GM12874 (cell line): Measurements from ENCODE around the gene IL9R.

Source experiments
- TF ChIP-seq, protein P1 (sequence below): IDR thresholded peaks from 2 replicates; pipeline ENCODE4 v1.5.1; 2011; ENCODE audit warnings: low read depth, mild to moderate bottlenecking, control low read depth, low read length, moderate library complexity; ENCODE audit not compliant: insufficient read depth

Gene IL9R

GRCh38 chrX:155983326-155983725, 14.2 kb upstream of the IL9R start:
- TF ChIP-seq, protein P1, sequence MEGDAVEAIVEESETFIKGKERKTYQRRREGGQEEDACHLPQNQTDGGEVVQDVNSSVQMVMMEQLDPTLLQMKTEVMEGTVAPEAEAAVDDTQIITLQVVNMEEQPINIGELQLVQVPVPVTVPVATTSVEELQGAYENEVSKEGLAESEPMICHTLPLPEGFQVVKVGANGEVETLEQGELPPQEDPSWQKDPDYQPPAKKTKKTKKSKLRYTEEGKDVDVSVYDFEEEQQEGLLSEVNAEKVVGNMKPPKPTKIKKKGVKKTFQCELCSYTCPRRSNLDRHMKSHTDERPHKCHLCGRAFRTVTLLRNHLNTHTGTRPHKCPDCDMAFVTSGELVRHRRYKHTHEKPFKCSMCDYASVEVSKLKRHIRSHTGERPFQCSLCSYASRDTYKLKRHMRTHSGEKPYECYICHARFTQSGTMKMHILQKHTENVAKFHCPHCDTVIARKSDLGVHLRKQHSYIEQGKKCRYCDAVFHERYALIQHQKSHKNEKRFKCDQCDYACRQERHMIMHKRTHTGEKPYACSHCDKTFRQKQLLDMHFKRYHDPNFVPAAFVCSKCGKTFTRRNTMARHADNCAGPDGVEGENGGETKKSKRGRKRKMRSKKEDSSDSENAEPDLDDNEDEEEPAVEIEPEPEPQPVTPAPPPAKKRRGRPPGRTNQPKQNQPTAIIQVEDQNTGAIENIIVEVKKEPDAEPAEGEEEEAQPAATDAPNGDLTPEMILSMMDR: no peak

GRCh38 chrX:155985208-155985607, 12.3 kb upstream of the IL9R start:
- TF ChIP-seq, protein P1: no peak

DNA sequence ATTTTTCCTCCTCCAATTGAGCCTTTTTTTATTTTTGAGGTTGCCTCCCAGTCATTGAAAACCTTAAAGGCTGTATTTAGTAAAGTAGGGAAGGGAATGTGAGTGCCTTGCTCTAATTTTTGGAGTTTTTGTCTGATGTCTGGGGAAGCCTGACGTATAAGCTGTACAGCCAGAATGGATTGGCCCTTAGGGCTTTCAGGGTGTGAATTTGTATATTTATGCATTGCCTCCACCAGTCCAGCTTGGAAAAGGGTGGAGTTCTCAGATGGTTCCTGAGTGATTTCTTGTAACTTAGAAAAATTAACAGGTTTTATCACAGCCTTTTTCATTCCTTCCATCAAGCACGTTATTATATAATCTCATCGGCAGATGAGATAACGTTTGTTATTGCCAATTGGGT, 8.6 kb upstream of the IL9R start:
- TF ChIP-seq, protein P1: no peak

DNA sequence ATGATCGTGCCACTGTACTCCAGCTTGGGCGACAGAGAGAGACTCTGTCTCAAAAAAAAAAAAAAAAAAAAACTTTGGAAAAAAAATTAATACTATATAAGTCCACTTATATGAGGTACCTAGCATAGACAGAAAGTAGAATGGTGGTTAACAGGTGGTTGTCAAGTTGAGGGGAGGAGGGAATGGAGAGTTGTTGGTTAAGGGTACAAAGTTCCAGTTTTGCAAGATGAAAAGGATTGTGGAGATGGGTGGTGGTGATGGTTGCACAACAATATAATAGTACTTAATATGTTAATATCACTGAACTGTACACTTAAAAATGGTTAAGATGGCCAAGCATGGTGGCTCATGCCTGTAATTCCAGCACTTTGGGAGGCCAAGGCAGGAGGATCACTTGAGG, 4.1 kb upstream of the IL9R start:
- TF ChIP-seq, protein P1: no peak

DNA sequence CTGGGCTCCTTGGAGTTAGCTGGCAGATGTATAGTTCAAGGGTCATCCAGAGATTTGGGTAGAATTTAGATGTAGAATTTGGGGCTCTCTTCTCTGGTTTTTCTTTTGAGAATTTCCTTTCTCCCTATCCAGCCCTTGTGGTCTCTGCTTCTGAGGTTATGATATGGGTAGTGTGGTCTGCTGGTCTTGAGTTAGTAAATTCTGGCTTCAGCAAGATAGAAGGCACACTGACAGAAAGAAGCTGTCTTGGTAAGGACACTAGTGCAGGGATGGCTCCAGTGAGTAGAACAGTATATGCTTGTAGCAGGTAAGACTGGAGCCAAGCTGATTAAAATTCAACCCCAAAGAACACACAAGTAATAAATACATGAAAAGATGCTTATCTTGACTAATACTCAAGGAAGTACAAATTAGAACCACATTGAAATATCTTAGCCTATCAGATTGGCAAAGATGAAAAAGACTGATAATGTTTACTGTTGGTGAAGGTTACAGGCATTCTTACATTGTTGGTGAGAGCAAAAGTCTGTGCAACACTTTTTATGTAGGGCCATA, 2.1 kb upstream of the IL9R start:
- TF ChIP-seq, protein P1: no peak

- TF ChIP-seq, protein P1: no peak
Measured at GRCh38 chrX:155998116-155998515, 620 bp downstream of the IL9R start.

GRCh38 chrX:155998761-155999510, 1.4 kb downstream of the IL9R start:
- TF ChIP-seq, protein P1: no peak
